PFSK-1 (cell line): ENCODE data around the gene ACTG1.

ENCODE experiments used
- POLR2AphosphoS5 ChIP-seq: IDR thresholded peaks from 2 replicates; pipeline ENCODE4 v1.6.1; 2012; ENCODE audit warnings: low read depth, mild to moderate bottlenecking, control low read depth, low read length, moderate library complexity
- TF ChIP-seq, protein P1 (sequence below), 2 experiments: IDR thresholded peaks; 2 replicates each; pipeline versions ENCODE4 v1.6.1 to v1.8.0; 2011 to 2012; ENCODE audit warnings: low read depth in 2 of 2, low read length in 2 of 2, control low read depth in 1 of 2, inconsistent platforms in 1 of 2, mild to moderate bottlenecking in 1 of 2, moderate library complexity in 1 of 2; ENCODE audit not compliant: insufficient read depth in 1 of 2

DNA sequence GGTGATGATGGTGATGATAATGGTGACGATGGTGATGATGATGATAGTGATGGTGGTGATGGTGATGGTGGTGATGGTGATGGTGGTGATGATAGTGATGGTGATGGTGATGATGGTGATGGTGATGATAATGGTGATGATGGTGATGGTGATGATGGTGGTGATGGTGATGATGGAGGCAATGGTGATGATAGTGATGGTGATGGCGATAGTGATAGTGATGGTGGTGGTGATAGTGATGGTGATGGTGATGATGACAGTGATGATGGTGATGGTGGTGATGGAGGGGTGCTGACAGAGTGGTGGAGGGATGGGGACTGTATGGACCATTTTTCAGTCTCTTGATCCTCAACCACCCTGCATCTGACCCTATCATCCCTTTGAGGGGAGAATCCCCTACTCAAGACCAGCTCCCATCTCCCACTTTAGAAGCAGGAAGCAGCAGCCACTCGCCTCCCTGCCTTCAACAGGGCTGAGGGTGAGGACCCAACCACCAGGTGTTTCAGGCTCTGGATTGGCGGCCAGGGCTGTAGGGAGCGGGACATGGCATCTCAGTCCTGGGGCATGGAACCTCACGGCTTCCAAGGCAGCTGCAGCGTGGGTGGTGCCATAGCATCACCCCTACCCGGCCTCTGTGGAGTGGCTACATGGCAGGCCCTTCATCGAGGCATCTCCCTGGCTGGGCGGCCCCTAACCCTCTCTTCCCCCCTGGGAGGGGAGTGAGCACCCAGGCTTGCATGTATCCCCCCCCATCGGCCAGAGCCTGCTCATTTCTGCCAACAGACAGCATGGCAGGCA lies 20.1 kb upstream of the ACTG1 start:
- no peak for TF ChIP-seq POLR2AphosphoS5
- TF ChIP-seq, protein P1, sequence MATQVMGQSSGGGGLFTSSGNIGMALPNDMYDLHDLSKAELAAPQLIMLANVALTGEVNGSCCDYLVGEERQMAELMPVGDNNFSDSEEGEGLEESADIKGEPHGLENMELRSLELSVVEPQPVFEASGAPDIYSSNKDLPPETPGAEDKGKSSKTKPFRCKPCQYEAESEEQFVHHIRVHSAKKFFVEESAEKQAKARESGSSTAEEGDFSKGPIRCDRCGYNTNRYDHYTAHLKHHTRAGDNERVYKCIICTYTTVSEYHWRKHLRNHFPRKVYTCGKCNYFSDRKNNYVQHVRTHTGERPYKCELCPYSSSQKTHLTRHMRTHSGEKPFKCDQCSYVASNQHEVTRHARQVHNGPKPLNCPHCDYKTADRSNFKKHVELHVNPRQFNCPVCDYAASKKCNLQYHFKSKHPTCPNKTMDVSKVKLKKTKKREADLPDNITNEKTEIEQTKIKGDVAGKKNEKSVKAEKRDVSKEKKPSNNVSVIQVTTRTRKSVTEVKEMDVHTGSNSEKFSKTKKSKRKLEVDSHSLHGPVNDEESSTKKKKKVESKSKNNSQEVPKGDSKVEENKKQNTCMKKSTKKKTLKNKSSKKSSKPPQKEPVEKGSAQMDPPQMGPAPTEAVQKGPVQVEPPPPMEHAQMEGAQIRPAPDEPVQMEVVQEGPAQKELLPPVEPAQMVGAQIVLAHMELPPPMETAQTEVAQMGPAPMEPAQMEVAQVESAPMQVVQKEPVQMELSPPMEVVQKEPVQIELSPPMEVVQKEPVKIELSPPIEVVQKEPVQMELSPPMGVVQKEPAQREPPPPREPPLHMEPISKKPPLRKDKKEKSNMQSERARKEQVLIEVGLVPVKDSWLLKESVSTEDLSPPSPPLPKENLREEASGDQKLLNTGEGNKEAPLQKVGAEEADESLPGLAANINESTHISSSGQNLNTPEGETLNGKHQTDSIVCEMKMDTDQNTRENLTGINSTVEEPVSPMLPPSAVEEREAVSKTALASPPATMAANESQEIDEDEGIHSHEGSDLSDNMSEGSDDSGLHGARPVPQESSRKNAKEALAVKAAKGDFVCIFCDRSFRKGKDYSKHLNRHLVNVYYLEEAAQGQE (IDR thresholded peaks at IDR 0.05; ENCODE audit: insufficient read depth in 1 of 2, low read depth in 2 of 2, low read length in 2 of 2) = no peak
